Fibroblast of lung (primary cell): ENCODE results near the gene POGK. TPM values are rescaled to one million over a fixed set of nuclear protein-coding genes. Genes with fewer than 3 reads are reported as not detected.

Experiments used
- DNase-seq, 2 donors: peaks; one replicate each; pipeline versions ENCODE4 v3.0.0 to v3.0.0-alpha.2; 2010; ENCODE audit warnings: low read depth in 2 of 2
- H2AFZ ChIP-seq: 2 replicates; pipeline ENCODE4 v1.5.1; 2012; ENCODE audit warnings: low read length, control low read depth, inconsistent platforms
- H3K27ac ChIP-seq: 2 replicates; pipeline ENCODE4 v1.5.1; 2011; ENCODE audit warnings: low read length, control low read depth; ENCODE audit not compliant: insufficient read depth
- H3K27me3 ChIP-seq: 2 replicates; pipeline ENCODE4 v1.5.1; 2011; ENCODE audit warnings: mild to moderate bottlenecking, low read length; ENCODE audit not compliant: control insufficient read depth, insufficient read depth
- H3K36me3 ChIP-seq: 2 replicates; pipeline ENCODE4 v1.5.1; 2011; ENCODE audit warnings: low read length; ENCODE audit not compliant: control insufficient read depth, insufficient read depth
- H3K4me1 ChIP-seq: 2 replicates; pipeline ENCODE4 v1.5.1; 2011; ENCODE audit warnings: low read length; ENCODE audit not compliant: control insufficient read depth, insufficient read depth; ENCODE audit errors: extremely low read depth
- H3K4me2 ChIP-seq: 2 replicates; pipeline ENCODE4 v1.5.1; 2011; ENCODE audit warnings: low read length, control low read depth; ENCODE audit not compliant: insufficient read depth; ENCODE audit errors: extremely low read depth
- H3K4me3 ChIP-seq, 4 experiments: fragments of 200-600 bp in 1 of 4; sonication (generic) in 1 of 4; replicated peaks in 1 of 4; 2 replicates each; pipeline ENCODE4 v1.5.1; 2011 to 2016; ENCODE audit warnings: low read length in 4 of 4, low read depth in 3 of 4, mild to moderate bottlenecking in 3 of 4, control low read depth in 2 of 4, inconsistent platforms in 1 of 4, mixed read lengths in 1 of 4; ENCODE audit not compliant: insufficient read depth in 1 of 4; ENCODE audit errors: control extremely low read depth in 1 of 4
- H3K79me2 ChIP-seq: 2 replicates; pipeline ENCODE4 v1.5.1; 2012; ENCODE audit warnings: mild to moderate bottlenecking, low read length, inconsistent platforms; ENCODE audit not compliant: control insufficient read depth, insufficient read depth
- H3K9ac ChIP-seq: 2 replicates; pipeline ENCODE4 v1.5.1; 2011; ENCODE audit warnings: mild to moderate bottlenecking, low read length, control low read depth; ENCODE audit not compliant: insufficient read depth
- H3K9me3 ChIP-seq: 2 replicates; pipeline ENCODE4 v1.5.1; 2012; ENCODE audit warnings: low read depth, low read length; ENCODE audit not compliant: control insufficient read depth, insufficient read depth
- H4K20me1 ChIP-seq: 2 replicates; pipeline ENCODE4 v1.5.1; 2011; ENCODE audit warnings: low read length; ENCODE audit not compliant: control insufficient read depth, insufficient read depth; ENCODE audit errors: extremely low read depth
- EZH2 ChIP-seq: IDR thresholded peaks from 2 replicates; pipeline ENCODE4 v1.5.1; 2012; ENCODE audit warnings: low read length, control low read depth, mild to moderate bottlenecking; ENCODE audit errors: missing control alignments
- polyA plus RNA-seq, 2 donors: library from polyadenylated mRNA; depleted of rRNA in 1 of 2; stranded (reverse) in 1 of 2; unstranded in 1 of 2; fragments of >200 nt; gene quantifications; 2 replicates each; pipeline ENCODE4 v1.2.1, GENCODE V29; 2011 to 2012; ENCODE audit warnings: missing spikeins in 1 of 2
- total RNA-seq: library from RNA; depleted of rRNA; stranded (reverse); fragments of >200 nt; gene quantifications from 2 replicates; pipeline ENCODE4 v1.2.1, GENCODE V29; 2014
- TF ChIP-seq, protein P1 (sequence below), 2 donors: IDR thresholded peaks in 1 of 2; conservative IDR thresholded peaks in 1 of 2; 1 replicate in 1 of 2; 2 replicates in 1 of 2; pipeline ENCODE4 v1.5.1; 2011 to 2012; ENCODE audit warnings: low read length in 2 of 2, control low read depth in 1 of 2, inconsistent platforms in 1 of 2, low read depth in 1 of 2, mild to moderate bottlenecking in 1 of 2

The POGK gene
- total and polyA plus RNA-seq, 2 donors (not counting 1 experiment from before 2014, with no cell fraction given), result 17.2 to 23.8 TPM

DNA sequence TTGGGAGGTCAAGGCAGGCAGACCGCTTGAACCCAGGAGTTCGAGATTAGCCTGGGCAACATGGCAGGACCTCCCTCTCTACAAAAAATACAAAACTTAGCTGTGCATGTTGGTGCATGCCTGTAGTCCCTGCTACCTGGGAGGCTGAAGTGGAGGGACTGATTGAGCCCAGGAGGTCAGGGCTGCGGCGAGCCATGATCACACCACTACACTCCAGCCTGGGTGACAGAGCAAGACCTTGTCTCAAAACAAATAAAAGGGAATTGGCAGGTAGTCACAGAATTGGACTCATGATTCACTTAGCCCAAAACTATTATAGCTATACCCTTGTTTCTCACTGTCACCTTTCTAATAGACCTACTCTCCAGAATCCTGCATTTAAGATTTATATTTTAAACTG lies 31.3 kb downstream of the POGK start:
- no peak for DNase-seq
- Histone ChIP-seq H3K27me3 (no peaks in the 10 kb centered on the region), H3K9me3 (no peaks in the 10 kb centered on the region), H3K4me1 (no peaks in the 10 kb centered on the region), H3K4me3 (no peak overlapping the region), H4K20me1 (peaks cover 1% of the 10 kb centered on the region), H3K36me3 (peaks cover 5% of the 10 kb centered on the region), H3K9ac (no peak overlapping the region), H3K4me2 (no peak overlapping the region), H3K27ac (no peak overlapping the region), H2AFZ (no peak overlapping the region), H3K79me2 (peaks cover 21% of the 10 kb centered on the region)
- TF ChIP-seq, protein P1, sequence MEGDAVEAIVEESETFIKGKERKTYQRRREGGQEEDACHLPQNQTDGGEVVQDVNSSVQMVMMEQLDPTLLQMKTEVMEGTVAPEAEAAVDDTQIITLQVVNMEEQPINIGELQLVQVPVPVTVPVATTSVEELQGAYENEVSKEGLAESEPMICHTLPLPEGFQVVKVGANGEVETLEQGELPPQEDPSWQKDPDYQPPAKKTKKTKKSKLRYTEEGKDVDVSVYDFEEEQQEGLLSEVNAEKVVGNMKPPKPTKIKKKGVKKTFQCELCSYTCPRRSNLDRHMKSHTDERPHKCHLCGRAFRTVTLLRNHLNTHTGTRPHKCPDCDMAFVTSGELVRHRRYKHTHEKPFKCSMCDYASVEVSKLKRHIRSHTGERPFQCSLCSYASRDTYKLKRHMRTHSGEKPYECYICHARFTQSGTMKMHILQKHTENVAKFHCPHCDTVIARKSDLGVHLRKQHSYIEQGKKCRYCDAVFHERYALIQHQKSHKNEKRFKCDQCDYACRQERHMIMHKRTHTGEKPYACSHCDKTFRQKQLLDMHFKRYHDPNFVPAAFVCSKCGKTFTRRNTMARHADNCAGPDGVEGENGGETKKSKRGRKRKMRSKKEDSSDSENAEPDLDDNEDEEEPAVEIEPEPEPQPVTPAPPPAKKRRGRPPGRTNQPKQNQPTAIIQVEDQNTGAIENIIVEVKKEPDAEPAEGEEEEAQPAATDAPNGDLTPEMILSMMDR (conservative IDR thresholded peaks at IDR 0.05 in 1 of 2, IDR thresholded peaks at IDR 0.05 in 1 of 2; ENCODE audit: low read depth in 1 of 2, low read length in 2 of 2), result no peak
- no peak for TF ChIP-seq EZH2

DNA sequence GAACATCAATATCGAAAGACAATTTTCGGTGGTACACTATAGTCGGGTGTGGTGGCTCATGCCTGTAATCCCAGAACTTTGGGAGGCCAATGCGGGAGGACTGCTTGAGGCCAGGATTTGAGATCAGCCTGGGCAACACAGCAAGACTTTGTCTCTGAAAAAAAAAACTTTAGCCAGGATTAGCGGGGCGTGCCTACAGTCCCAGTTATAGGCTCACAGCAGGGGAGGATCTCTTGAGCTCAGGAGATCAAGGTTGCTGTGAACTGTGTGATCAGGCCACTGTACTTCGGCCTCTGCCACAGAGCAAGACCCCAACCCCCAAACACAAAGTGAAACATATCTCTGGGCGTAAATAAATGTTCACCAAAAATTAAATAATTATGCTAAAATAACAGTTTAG lies 35.2 kb downstream of the POGK start:
- Histone ChIP-seq H3K4me3 (no peak overlapping the region), H3K9me3 (no peaks in the 10 kb centered on the region), H3K27ac (no peak overlapping the region), H3K27me3 (no peaks in the 10 kb centered on the region), H3K4me2 (no peak overlapping the region), H4K20me1 (peaks cover 1% of the 10 kb centered on the region), H3K79me2 (peaks cover 21% of the 10 kb centered on the region), H3K9ac (no peak overlapping the region), H2AFZ (no peak overlapping the region), H3K4me1 (no peaks in the 10 kb centered on the region), H3K36me3 (peaks cover 2% of the 10 kb centered on the region)
- TF ChIP-seq, protein P1 (conservative IDR thresholded peaks at IDR 0.05 in 1 of 2, IDR thresholded peaks at IDR 0.05 in 1 of 2; ENCODE audit: low read depth in 1 of 2, low read length in 2 of 2), result no peak
- no peak for TF ChIP-seq EZH2
- DNase-seq, result no peak

DNA sequence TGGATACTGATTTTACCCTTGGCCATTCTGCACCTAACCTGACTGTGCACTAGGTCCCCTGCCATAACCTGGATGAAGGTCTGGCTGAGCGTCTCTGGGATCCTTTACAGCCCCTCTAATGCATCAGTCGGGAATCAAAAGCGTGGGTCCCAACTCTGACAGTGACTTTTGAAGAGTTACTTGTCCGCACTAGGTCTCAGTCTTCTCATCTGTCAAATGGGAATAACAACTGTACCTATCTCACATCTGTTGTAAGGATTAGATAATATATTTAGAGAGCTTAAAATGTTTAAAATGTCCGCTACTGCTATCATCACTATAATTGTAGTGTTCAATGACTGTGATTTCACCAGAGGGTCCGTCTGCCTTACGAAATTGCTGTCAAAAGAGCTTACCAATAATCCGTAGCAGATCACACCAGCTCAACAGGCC lies 36.0 kb downstream of the POGK start:
- Histone ChIP-seq H3K4me3 (peak overlapping the region; percentile 66 to 93 (median 72)), H2AFZ (peak overlapping the region; percentile 78), H3K36me3 (peaks cover 2% of the 10 kb centered on the region), H3K79me2 (peaks cover 21% of the 10 kb centered on the region), H3K4me2 (peak overlapping the region; percentile 26), H4K20me1 (peaks cover 1% of the 10 kb centered on the region), H3K9ac (peak overlapping the region; percentile 77), H3K27me3 (no peaks in the 10 kb centered on the region), H3K4me1 (no peaks in the 10 kb centered on the region), H3K27ac (peak overlapping the region; percentile 77), H3K9me3 (no peaks in the 10 kb centered on the region)
- no peak for DNase-seq
- TF ChIP-seq EZH2, result no peak
- TF ChIP-seq, protein P1 (conservative IDR thresholded peaks at IDR 0.05 in 1 of 2, IDR thresholded peaks at IDR 0.05 in 1 of 2; ENCODE audit: low read depth in 1 of 2, low read length in 2 of 2), result no peak
